Endothelial cell of umbilical vein (primary cell): ENCODE results near the gene IWS1. TPM values are rescaled to one million over a fixed set of nuclear protein-coding genes. Genes with fewer than 3 reads are reported as not detected.

Experiments used
- BruUV-seq: library from RNA; stranded (reverse); fragments of 400-500 nt; replicated peaks from 2 replicates; lab custom pipeline; 2021; lab: Mats Ljungman, UMichigan
- CTCF ChIA-PET: fragments of 300-600, 350-600 bp; sonication (Branson Sonifier 250); formaldehyde crosslinking; loops from one replicate; lab custom pipeline; 2021; ENCODE audit warnings: antibody characterized with exemption, inconsistent platforms; lab: Charles Lee
- POLR2A ChIA-PET: fragments of 300-600, 350-600 bp; sonication (Branson Sonifier 250); formaldehyde crosslinking; loops from one replicate; lab custom pipeline; 2021; ENCODE audit warnings: antibody characterized with exemption, inconsistent platforms; lab: Charles Lee
- DNase-seq: peaks from one replicate; pipeline ENCODE4 v3.0.0-alpha.2; 2011; ENCODE audit warnings: low read depth, low spot score
- FAIRE-seq: peaks from 2 replicates; lab custom pipeline; 2011; peaks lifted over from hg19 to GRCh38; lab: Jason Lieb, UNC
- H2AFZ ChIP-seq: 2 replicates; pipeline ENCODE4 v1.6.0; 2012; ENCODE audit warnings: low read depth, low read length, control low read depth, inconsistent platforms
- H3K27ac ChIP-seq: 2 replicates; pipeline ENCODE4 v1.5.1; 2011; ENCODE audit warnings: low read depth, mild to moderate bottlenecking, control low read depth, low read length, moderate library complexity; ENCODE audit not compliant: insufficient read depth
- H3K27me3 ChIP-seq, 2 experiments: 2 replicates each; pipeline versions ENCODE4 v1.6.0 to v1.6.1; 2011; ENCODE audit warnings: low read length in 2 of 2, mixed read lengths in 1 of 2; ENCODE audit not compliant: control insufficient read depth in 2 of 2, insufficient read depth in 2 of 2
- H3K36me3 ChIP-seq, 2 experiments: 2 replicates in 1 of 2; 3 replicates in 1 of 2; pipeline ENCODE4 v1.5.1; 2011; ENCODE audit warnings: low read length in 2 of 2, mild to moderate bottlenecking in 1 of 2, moderate library complexity in 1 of 2; ENCODE audit not compliant: control insufficient read depth in 2 of 2, insufficient read depth in 2 of 2; ENCODE audit errors: extremely low read depth in 1 of 2
- H3K4me1 ChIP-seq: 3 replicates; pipeline ENCODE4 v1.5.1; 2011; ENCODE audit warnings: mild to moderate bottlenecking, low read length; ENCODE audit not compliant: control insufficient read depth, insufficient read depth; ENCODE audit errors: extremely low read depth
- H3K4me2 ChIP-seq: 2 replicates; pipeline ENCODE4 v1.6.1; 2011; ENCODE audit warnings: low read length, control low read depth, mixed read lengths; ENCODE audit not compliant: insufficient read depth
- H3K4me3 ChIP-seq, 3 experiments: fragments of 200-600 bp in 1 of 3; sonication (generic), shearing (Covaris generic) in 1 of 3; replicated peaks in 1 of 3; 2 replicates each; pipeline ENCODE4 v1.5.1; 2011 to 2016; ENCODE audit warnings: control low read depth in 3 of 3, low read length in 3 of 3, mild to moderate bottlenecking in 2 of 3, inconsistent platforms in 1 of 3, low read depth in 1 of 3, moderate library complexity in 1 of 3; ENCODE audit not compliant: insufficient read depth in 1 of 3
- H3K79me2 ChIP-seq: 2 replicates; pipeline ENCODE4 v1.6.0; 2012; ENCODE audit warnings: low read length, inconsistent platforms; ENCODE audit not compliant: control insufficient read depth, insufficient read depth
- H3K9ac ChIP-seq: replicated peaks from 2 replicates; pipeline ENCODE3; 2011; ENCODE audit warnings: low read length, control low read depth; ENCODE audit not compliant: insufficient read depth; ENCODE audit errors: extremely low read depth
- H3K9me1 ChIP-seq: replicated peaks from 3 replicates; pipeline ENCODE4 v1.6.0; 2011; ENCODE audit warnings: mild to moderate bottlenecking, low read length; ENCODE audit not compliant: control insufficient read depth, insufficient read depth; ENCODE audit errors: extremely low read depth
- H3K9me3 ChIP-seq: replicated peaks from 2 replicates; pipeline ENCODE4 v1.5.1; 2012; ENCODE audit warnings: low read length, inconsistent platforms; ENCODE audit not compliant: control insufficient read depth, insufficient read depth
- H4K20me1 ChIP-seq: replicated peaks from 2 replicates; pipeline ENCODE3; 2011; ENCODE audit warnings: mild to moderate bottlenecking, low read length; ENCODE audit not compliant: control insufficient read depth, insufficient read depth; ENCODE audit errors: extremely low read depth
- FOS ChIP-seq: IDR thresholded peaks from 2 replicates; pipeline ENCODE4 v1.6.1; 2011; ENCODE audit warnings: mild to moderate bottlenecking, low read length, moderate library complexity, borderline replicate concordance; ENCODE audit not compliant: insufficient read depth
- MAX ChIP-seq: IDR thresholded peaks from 2 replicates; pipeline ENCODE4 v1.6.1; 2011; ENCODE audit not compliant: insufficient read depth, insufficient read length
- POLR2AphosphoS5 ChIP-seq: IDR thresholded peaks from 2 replicates; pipeline ENCODE4 v1.6.1; 2012; ENCODE audit warnings: low read depth, mild to moderate bottlenecking, control low read depth, low read length, moderate library complexity; ENCODE audit not compliant: insufficient read depth
- dilution Hi-C: fragments of 300-500 bp; cut with MboI; formaldehyde crosslinking; loops from one replicate; pipeline ENCODE4 v1.15.0; 2019; ENCODE audit warnings: low sequenced_read_pairs; ENCODE audit not compliant: extremely low pct_ligation_motif_present
- intact Hi-C: fragments of 100-400 bp; cut with micrococcal nuclease; formaldehyde crosslinking; loops from one replicate; pipeline ENCODE4 v1.10.0; 2022
- polyA plus RNA-seq, 4 experiments: library from polyadenylated mRNA; depleted of rRNA in 3 of 4; stranded (reverse) in 3 of 4; unstranded in 1 of 4; fragments of >200 nt; gene quantifications; 2 replicates each; pipeline versions ENCODE4 v1.2.1 to v1.2.3, GENCODE V29; 2011 to 2012; ENCODE audit warnings: missing spikeins in 1 of 4
- total RNA-seq: library from RNA; stranded (reverse); gene quantifications from 2 replicates; pipeline ENCODE4 v1.2.3, GENCODE V29; 2021

IWS1 gene
- total and polyA plus RNA-seq, 2 donors (not counting 3 experiments of a cell fraction or from before 2014, with no cell fraction given), result 14.7 to 51.0 TPM

- CTCF ChIA-PET, result interaction anchor here (1.0 to 2.7 kb wide), 5 partner anchors 10 to 138 kb away, joined by 3 to 12 read pairs (median 4); partner anchors contain the start of genes IWS1 and LIMS2
- intact Hi-C loops, result no loop called here
Measured at GRCh38 chr2:127536707-127537541, 10.6 kb upstream of the IWS1 start.

DNA sequence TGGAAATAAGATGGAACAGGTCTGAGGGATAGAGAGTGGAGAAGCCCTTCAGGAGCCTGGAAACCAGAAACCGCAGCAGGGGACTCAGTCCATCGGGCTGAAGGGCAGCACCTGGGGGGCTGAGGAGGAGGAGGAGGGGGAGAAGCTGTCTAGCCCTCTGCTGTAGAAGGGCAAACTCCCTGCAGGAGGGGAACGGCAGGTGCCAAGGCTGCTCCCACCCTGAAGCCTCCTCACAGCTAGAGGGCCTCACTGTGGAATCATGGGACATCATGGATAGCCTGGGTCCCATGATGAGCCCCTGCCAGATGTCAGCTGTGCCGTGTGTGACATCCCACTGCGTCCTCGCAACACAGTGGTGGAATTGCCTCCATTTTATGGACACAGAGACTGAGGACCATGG is 9.6 kb upstream of the IWS1 start:
- no peaks in the 10 kb centered on the region for H3K36me3 ChIP-seq
- no peak overlapping the region for H3K4me2 ChIP-seq
- no peak for TF ChIP-seq MAX
- intact Hi-C loops (no loop called here), dilution Hi-C loops (no loop called here)
- H4K20me1 ChIP-seq, result no peaks in the 10 kb centered on the region
- no peaks in the 10 kb centered on the region for H3K9me3 ChIP-seq
- no peaks in the 10 kb centered on the region for H3K9me1 ChIP-seq
- H3K79me2 ChIP-seq, result no peaks in the 10 kb centered on the region
- peaks cover 3 to 8% of the 10 kb centered on the region in 2 experiments for H3K27me3 ChIP-seq
- no peak overlapping the region for H2AFZ ChIP-seq
- ChIA-PET POLR2A (no interaction called here), CTCF (no interaction called here)
- no peak for DNase-seq
- no peaks in the 10 kb centered on the region for H3K4me1 ChIP-seq
- H3K4me3 ChIP-seq, result no peak overlapping the region
- no TSS peak for BruUV-seq
- no peak for FAIRE-seq
- no peak overlapping the region for H3K9ac ChIP-seq
- H3K27ac ChIP-seq, result no peak overlapping the region

More at GRCh38 chr2:127536707-127537541, 10.6 kb upstream of the IWS1 start:
- H3K4me2 ChIP-seq, result no peak overlapping the region
- TF ChIP-seq POLR2AphosphoS5 (no peak), FOS (no peak)
- FAIRE-seq, result no peak
- peak; percentile 6 for DNase-seq
- H3K4me1 ChIP-seq, result no peaks in the 10 kb centered on the region
- H3K9me1 ChIP-seq, result no peaks in the 10 kb centered on the region
- no TSS peak for BruUV-seq
- dilution Hi-C loops, result no loop called here
- H3K27ac ChIP-seq, result peak overlapping the region; percentile 4
- no peak overlapping the region for H3K9ac ChIP-seq
- no peaks in the 10 kb centered on the region for H3K79me2 ChIP-seq
- no peak overlapping the region for H3K4me3 ChIP-seq
- H4K20me1 ChIP-seq, result no peaks in the 10 kb centered on the region
- peak overlapping the region; percentile 27 for H2AFZ ChIP-seq
- H3K9me3 ChIP-seq, result no peaks in the 10 kb centered on the region
- H3K36me3 ChIP-seq, result no peaks in the 10 kb centered on the region
- peaks cover 9 to 12% of the 10 kb centered on the region in 2 experiments for H3K27me3 ChIP-seq
- POLR2A ChIA-PET, result interaction anchor here (0.9 kb wide), 1 partner anchor 10 kb away, joined by 3 read pairs; no protein-coding TSS in a partner anchor
